ENCODE data around the gene NTM.
A peak's percentile ranks its signal among the peaks of the same experiment; 100 is the strongest.

The NTM gene

GRCh38 chr11:131897956-131898355 lies 527.5 kb downstream of the NTM start:
- no peak overlapping the region for H3K4me2 ChIP-seq (ENCODE audit: low read length)
- no peaks in the 10 kb centered on the region for H3K79me2 ChIP-seq (ENCODE audit: control insufficient read depth, insufficient read depth, low read length)
- DNase-seq: no peak
- H3K18ac ChIP-seq (ENCODE audit: low read length): no peak overlapping the region
- H3K56ac ChIP-seq (ENCODE audit: low read length): no peak overlapping the region
- no peaks in the 10 kb centered on the region for H3K36me3 ChIP-seq (ENCODE audit: control insufficient read depth, insufficient read depth, low read length)
- no peak overlapping the region for H3K9ac ChIP-seq (ENCODE audit: low read length)
- no peak overlapping the region for H2BK15ac ChIP-seq (replicated peaks; ENCODE audit: low read depth)
- no peak overlapping the region for H3K23ac ChIP-seq (ENCODE audit: low read length)
- H2AK5ac ChIP-seq (ENCODE audit: low read length): no peak overlapping the region
- H2BK120ac ChIP-seq (ENCODE audit: low read depth, low read length): no peak overlapping the region
- H3K27ac ChIP-seq (ENCODE audit: low read depth, low read length): no peak overlapping the region
- H4K5ac ChIP-seq (ENCODE audit: low read length): no peak overlapping the region
- no peak overlapping the region for H2BK5ac ChIP-seq (ENCODE audit: low read length)
- H3K4ac ChIP-seq (ENCODE audit: low read depth, low read length): no peak overlapping the region
- no peaks in the 10 kb centered on the region for H3K27me3 ChIP-seq (ENCODE audit: insufficient read depth, low read length, poor library complexity)
- WGBS (ENCODE audit: extremely low coverage, insufficient coverage, low lambda C conversion rate): no CpG with 5 or more reads among the region's 5 CpGs
- peaks cover 2% of the 10 kb centered on the region for H3K4me1 ChIP-seq (ENCODE audit: control insufficient read depth, low read depth, low read length)
- H3K4me3 ChIP-seq (ENCODE audit: low read length): no peak overlapping the region
- H4K8ac ChIP-seq (ENCODE audit: low read depth, low read length): no peak overlapping the region
- H3K79me1 ChIP-seq (ENCODE audit: low read length): no peaks in the 10 kb centered on the region

GRCh38 chr11:131898949-131899348 lies 528.5 kb downstream of the NTM start:
- Histone ChIP-seq H3K4ac (ENCODE audit: low read depth, low read length) (no peak overlapping the region), H3K18ac (ENCODE audit: low read length) (no peak overlapping the region), H4K8ac (ENCODE audit: low read depth, low read length) (no peak overlapping the region), H2BK5ac (ENCODE audit: low read length) (no peak overlapping the region), H3K27ac (ENCODE audit: low read depth, low read length) (no peak overlapping the region), H3K4me3 (ENCODE audit: low read length) (no peak overlapping the region), H3K23ac (ENCODE audit: low read length) (no peak overlapping the region), H3K36me3 (ENCODE audit: control insufficient read depth, insufficient read depth, low read length) (no peaks in the 10 kb centered on the region), H2BK15ac (replicated peaks; ENCODE audit: low read depth) (no peak overlapping the region), H3K27me3 (ENCODE audit: insufficient read depth, low read length, poor library complexity) (no peaks in the 10 kb centered on the region), H4K5ac (ENCODE audit: low read length) (no peak overlapping the region), H3K79me2 (ENCODE audit: control insufficient read depth, insufficient read depth, low read length) (no peaks in the 10 kb centered on the region), H2AK5ac (ENCODE audit: low read length) (no peak overlapping the region), H3K4me1 (ENCODE audit: control insufficient read depth, low read depth, low read length) (peaks cover 2% of the 10 kb centered on the region), H3K79me1 (ENCODE audit: low read length) (no peaks in the 10 kb centered on the region), H3K56ac (ENCODE audit: low read length) (no peak overlapping the region), H3K9ac (ENCODE audit: low read length) (no peak overlapping the region), H3K4me2 (ENCODE audit: low read length) (no peak overlapping the region), H2BK120ac (ENCODE audit: low read depth, low read length) (no peak overlapping the region)
- no peak for DNase-seq
- WGBS (ENCODE audit: extremely low coverage, insufficient coverage, low lambda C conversion rate): no CpG with 5 or more reads among the region's 7 CpGs

- peak overlapping the region; percentile 47 for H3K56ac ChIP-seq (ENCODE audit: low read length)
- peaks cover 2% of the 10 kb centered on the region for H3K4me1 ChIP-seq (ENCODE audit: control insufficient read depth, low read depth, low read length)
- no peaks in the 10 kb centered on the region for H3K36me3 ChIP-seq (ENCODE audit: control insufficient read depth, insufficient read depth, low read length)
- peak overlapping the region; percentile 64 for H3K18ac ChIP-seq (ENCODE audit: low read length)
- H3K4me3 ChIP-seq (ENCODE audit: low read length): no peak overlapping the region
- peak overlapping the region; percentile 15 for H4K8ac ChIP-seq (ENCODE audit: low read depth, low read length)
- no peaks in the 10 kb centered on the region for H3K27me3 ChIP-seq (ENCODE audit: insufficient read depth, low read length, poor library complexity)
- no peaks in the 10 kb centered on the region for H3K79me2 ChIP-seq (ENCODE audit: control insufficient read depth, insufficient read depth, low read length)
- no peaks in the 10 kb centered on the region for H3K79me1 ChIP-seq (ENCODE audit: low read length)
- peak; percentile 60 for DNase-seq
- no peak overlapping the region for H3K9ac ChIP-seq (ENCODE audit: low read length)
- no peak overlapping the region for H3K4ac ChIP-seq (ENCODE audit: low read depth, low read length)
- H4K5ac ChIP-seq (ENCODE audit: low read length): no peak overlapping the region
- H3K23ac ChIP-seq (ENCODE audit: low read length): no peak overlapping the region
- no peak overlapping the region for H2AK5ac ChIP-seq (ENCODE audit: low read length)
- whole genome bisulfite sequencing (ENCODE audit: extremely low coverage, insufficient coverage, low lambda C conversion rate): no CpG with 5 or more reads among the region's 6 CpGs
- no peak overlapping the region for H3K27ac ChIP-seq (ENCODE audit: low read depth, low read length)
- H2BK5ac ChIP-seq (ENCODE audit: low read length): peak overlapping the region; percentile 15
- no peak overlapping the region for H3K4me2 ChIP-seq (ENCODE audit: low read length)
- H2BK15ac ChIP-seq (replicated peaks; ENCODE audit: low read depth): no peak overlapping the region
- no peak overlapping the region for H2BK120ac ChIP-seq (ENCODE audit: low read depth, low read length)
Observed at GRCh38 chr11:131899950-131900580, 529.6 kb downstream of the NTM start.

- Histone ChIP-seq H3K27ac (ENCODE audit: low read depth, low read length) (no peak overlapping the region), H4K5ac (ENCODE audit: low read length) (no peak overlapping the region), H2AK5ac (ENCODE audit: low read length) (no peak overlapping the region), H3K18ac (ENCODE audit: low read length) (no peak overlapping the region), H2BK5ac (ENCODE audit: low read length) (no peak overlapping the region), H2BK15ac (replicated peaks; ENCODE audit: low read depth) (peak overlapping the region; percentile 13), H3K4me2 (ENCODE audit: low read length) (no peak overlapping the region), H3K27me3 (ENCODE audit: insufficient read depth, low read length, poor library complexity) (no peaks in the 10 kb centered on the region), H3K4ac (ENCODE audit: low read depth, low read length) (no peak overlapping the region), H4K8ac (ENCODE audit: low read depth, low read length) (no peak overlapping the region), H3K79me1 (ENCODE audit: low read length) (no peaks in the 10 kb centered on the region), H3K9ac (ENCODE audit: low read length) (no peak overlapping the region), H3K79me2 (ENCODE audit: control insufficient read depth, insufficient read depth, low read length) (no peaks in the 10 kb centered on the region), H3K56ac (ENCODE audit: low read length) (no peak overlapping the region), H3K23ac (ENCODE audit: low read length) (no peak overlapping the region), H2BK120ac (ENCODE audit: low read depth, low read length) (no peak overlapping the region), H3K4me1 (ENCODE audit: control insufficient read depth, low read depth, low read length) (peaks cover 2% of the 10 kb centered on the region), H3K36me3 (ENCODE audit: control insufficient read depth, insufficient read depth, low read length) (no peaks in the 10 kb centered on the region), H3K4me3 (ENCODE audit: low read length) (no peak overlapping the region)
- no peak for DNase-seq
- no CpG with 5 or more reads among the region's 1 CpG for WGBS (ENCODE audit: extremely low coverage, insufficient coverage, low lambda C conversion rate)
Observed at GRCh38 chr11:131902421-131902820, 532.0 kb downstream of the NTM start.

GRCh38 chr11:131903074-131903473 lies 532.7 kb downstream of the NTM start:
- no peak overlapping the region for H3K4me2 ChIP-seq (ENCODE audit: low read length)
- H3K18ac ChIP-seq (ENCODE audit: low read length): no peak overlapping the region
- H3K56ac ChIP-seq (ENCODE audit: low read length): no peak overlapping the region
- H3K9ac ChIP-seq (ENCODE audit: low read length): no peak overlapping the region
- no peak overlapping the region for H3K4ac ChIP-seq (ENCODE audit: low read depth, low read length)
- H3K27me3 ChIP-seq (ENCODE audit: insufficient read depth, low read length, poor library complexity): no peaks in the 10 kb centered on the region
- no peak for DNase-seq
- no peak overlapping the region for H2BK5ac ChIP-seq (ENCODE audit: low read length)
- H3K27ac ChIP-seq (ENCODE audit: low read depth, low read length): no peak overlapping the region
- no peak overlapping the region for H4K5ac ChIP-seq (ENCODE audit: low read length)
- H3K79me2 ChIP-seq (ENCODE audit: control insufficient read depth, insufficient read depth, low read length): no peaks in the 10 kb centered on the region
- peaks cover 2% of the 10 kb centered on the region for H3K4me1 ChIP-seq (ENCODE audit: control insufficient read depth, low read depth, low read length)
- H2AK5ac ChIP-seq (ENCODE audit: low read length): no peak overlapping the region
- no peaks in the 10 kb centered on the region for H3K79me1 ChIP-seq (ENCODE audit: low read length)
- no peak overlapping the region for H4K8ac ChIP-seq (ENCODE audit: low read depth, low read length)
- H2BK15ac ChIP-seq (replicated peaks; ENCODE audit: low read depth): no peak overlapping the region
- no CpG with 5 or more reads among the region's 5 CpGs for WGBS (ENCODE audit: extremely low coverage, insufficient coverage, low lambda C conversion rate)
- no peaks in the 10 kb centered on the region for H3K36me3 ChIP-seq (ENCODE audit: control insufficient read depth, insufficient read depth, low read length)
- no peak overlapping the region for H3K4me3 ChIP-seq (ENCODE audit: low read length)
- no peak overlapping the region for H2BK120ac ChIP-seq (ENCODE audit: low read depth, low read length)
- H3K23ac ChIP-seq (ENCODE audit: low read length): no peak overlapping the region

- no peak overlapping the region for H3K18ac ChIP-seq (ENCODE audit: low read length)
- H3K4ac ChIP-seq (ENCODE audit: low read depth, low read length): no peak overlapping the region
- peak overlapping the region; percentile 32 for H3K27ac ChIP-seq (ENCODE audit: low read depth, low read length)
- WGBS (ENCODE audit: extremely low coverage, insufficient coverage, low lambda C conversion rate): no CpG with 5 or more reads among the region's 3 CpGs
- no peaks in the 10 kb centered on the region for H3K27me3 ChIP-seq (ENCODE audit: insufficient read depth, low read length, poor library complexity)
- no peak overlapping the region for H4K8ac ChIP-seq (ENCODE audit: low read depth, low read length)
- no peak overlapping the region for H2AK5ac ChIP-seq (ENCODE audit: low read length)
- H3K4me3 ChIP-seq (ENCODE audit: low read length): no peak overlapping the region
- H3K4me2 ChIP-seq (ENCODE audit: low read length): no peak overlapping the region
- H3K36me3 ChIP-seq (ENCODE audit: control insufficient read depth, insufficient read depth, low read length): no peaks in the 10 kb centered on the region
- no peak overlapping the region for H4K5ac ChIP-seq (ENCODE audit: low read length)
- no peak overlapping the region for H2BK5ac ChIP-seq (ENCODE audit: low read length)
- H3K9ac ChIP-seq (ENCODE audit: low read length): no peak overlapping the region
- H2BK120ac ChIP-seq (ENCODE audit: low read depth, low read length): no peak overlapping the region
- peak overlapping the region; percentile 52 for H3K56ac ChIP-seq (ENCODE audit: low read length)
- H3K23ac ChIP-seq (ENCODE audit: low read length): no peak overlapping the region
- no peaks in the 10 kb centered on the region for H3K79me2 ChIP-seq (ENCODE audit: control insufficient read depth, insufficient read depth, low read length)
- H3K79me1 ChIP-seq (ENCODE audit: low read length): no peaks in the 10 kb centered on the region
- peaks cover 2% of the 10 kb centered on the region for H3K4me1 ChIP-seq (ENCODE audit: control insufficient read depth, low read depth, low read length)
- peak; percentile 93 for DNase-seq
- no peak overlapping the region for H2BK15ac ChIP-seq (replicated peaks; ENCODE audit: low read depth)
Observed at GRCh38 chr11:131904756-131905155, 534.3 kb downstream of the NTM start.

All from mesendoderm (in vitro differentiated cells).